Embryonic facial prominence (tissue), 1 donor: Measurements from ENCODE around the gene PCDHB8.
"Not testable (repeated sequence)": the region's sequence is repeated elsewhere in the genome, so short reads cannot be mapped to it uniquely, and the experiment has no call there.

Experiments
- DNase-seq: peaks from one replicate; pipeline ENCODE4 v3.0.0-alpha.2; 2016; ENCODE audit errors: extremely low spot score

The PCDHB8 gene

GRCh38 chr5:141177577-141178191 lies at the start of gene PCDHB8:
PCDHB8 (plus strand) TSS chr5:141177790; CDS start chr5:141178035, 245 bp downstream.
- not testable (repeated sequence) for DNase-seq

- no peak for DNase-seq
Observed at GRCh38 chr5:141135030-141135717, 42.4 kb upstream of the PCDHB8 start, which contains the start of gene PCDHB5. PCDHB5 (plus strand) TSS chr5:141135206; CDS start chr5:141135435, 229 bp downstream.

- DNase-seq = no peak
Observed at GRCh38 chr5:141135718-141136266, 41.8 kb upstream of the PCDHB8 start.

GRCh38 chr5:141137346-141137745 lies 40.2 kb upstream of the PCDHB8 start:
- DNase-seq = not testable (repeated sequence)

- DNase-seq = no peak
Observed at GRCh38 chr5:141149812-141150211, 27.8 kb upstream of the PCDHB8 start, which contains the start of gene PCDHB6. PCDHB6 (plus strand) TSS chr5:141150057; CDS start chr5:141150258, 201 bp downstream.

- DNase-seq = no peak
Observed at GRCh38 chr5:141150224-141150992, 27.2 kb upstream of the PCDHB8 start.

GRCh38 chr5:141150993-141151325 lies 26.6 kb upstream of the PCDHB8 start:
- no peak for DNase-seq

GRCh38 chr5:141151632-141152031 lies 26.0 kb upstream of the PCDHB8 start:
- DNase-seq = not testable (repeated sequence)

GRCh38 chr5:141152096-141152495 lies 25.5 kb upstream of the PCDHB8 start:
- not testable (repeated sequence) for DNase-seq

GRCh38 chr5:141155540-141156374 lies 21.8 kb upstream of the PCDHB8 start:
- DNase-seq = no peak

GRCh38 chr5:141157356-141157755 lies 20.2 kb upstream of the PCDHB8 start:
- not testable (repeated sequence) for DNase-seq

- not testable (repeated sequence) for DNase-seq
Observed at GRCh38 chr5:141157901-141158300, 19.7 kb upstream of the PCDHB8 start.

GRCh38 chr5:141172381-141173204 lies 5.0 kb upstream of the PCDHB8 start, which contains the start of gene PCDHB7:
PCDHB7 (plus strand) TSS chr5:141172644; CDS start chr5:141172836, 192 bp downstream.
- DNase-seq = no peak

GRCh38 chr5:141174291-141175104 lies 3.1 kb upstream of the PCDHB8 start:
- not testable (repeated sequence) for DNase-seq

- no peak for DNase-seq
Observed at GRCh38 chr5:141175933-141176332, 1.7 kb upstream of the PCDHB8 start.

- DNase-seq = not testable (repeated sequence)
Observed at GRCh38 chr5:141179371-141179770, 1.8 kb downstream of the PCDHB8 start.

GRCh38 chr5:141179876-141180275 lies 2.3 kb downstream of the PCDHB8 start:
- not testable (repeated sequence) for DNase-seq

GRCh38 chr5:141180313-141180712 lies 2.7 kb downstream of the PCDHB8 start:
- DNase-seq = no peak

- DNase-seq = no peak
Observed at GRCh38 chr5:141182248-141182647, 4.7 kb downstream of the PCDHB8 start, which contains the start of gene PCDHB16. PCDHB16 (plus strand) TSS chr5:141182387; CDS start chr5:141182560, 173 bp downstream.
